ENCODE data around the gene ADAMTSL5.
"Not testable (repeated sequence)": the region's sequence is repeated elsewhere in the genome, so short reads cannot be mapped to it uniquely, and the experiment has no call there.

Gene ADAMTSL5

GRCh38 chr19:1477056-1477455 lies 35.8 kb downstream of the ADAMTSL5 start:
- DNase-seq = not testable (repeated sequence)

GRCh38 chr19:1475751-1476437 lies 36.9 kb downstream of the ADAMTSL5 start:
- no peak for DNase-seq

GRCh38 chr19:1474765-1475351 lies 38.0 kb downstream of the ADAMTSL5 start:
- DNase-seq = no peak

- no peak for DNase-seq
Observed at GRCh38 chr19:1474011-1474764, 38.6 kb downstream of the ADAMTSL5 start.

- peak; percentile 10 for DNase-seq
Observed at GRCh38 chr19:1473085-1473851, 39.6 kb downstream of the ADAMTSL5 start.

- peak; percentile 10 for DNase-seq
Observed at GRCh38 chr19:1472231-1473084, 40.4 kb downstream of the ADAMTSL5 start.

- DNase-seq = no peak
Observed at GRCh38 chr19:1471515-1472160, 41.2 kb downstream of the ADAMTSL5 start.

- DNase-seq = peak; percentile 64
Observed at GRCh38 chr19:1471010-1471514, 41.8 kb downstream of the ADAMTSL5 start.

- DNase-seq = peak; percentile 81
Observed at GRCh38 chr19:1470305-1471009, 42.4 kb downstream of the ADAMTSL5 start.

GRCh38 chr19:1470055-1470304 lies 42.8 kb downstream of the ADAMTSL5 start:
- DNase-seq = no peak

GRCh38 chr19:1469255-1470054 lies 43.4 kb downstream of the ADAMTSL5 start:
- no peak for DNase-seq

- no peak for DNase-seq
Observed at GRCh38 chr19:1468821-1469254, 44.0 kb downstream of the ADAMTSL5 start.

- DNase-seq = no peak
Observed at GRCh38 chr19:1468274-1468820, 44.5 kb downstream of the ADAMTSL5 start.

- DNase-seq = no peak
Observed at GRCh38 chr19:1467490-1468273, 45.1 kb downstream of the ADAMTSL5 start.

- DNase-seq = no peak
Observed at GRCh38 chr19:1467215-1467489, 45.7 kb downstream of the ADAMTSL5 start.

- DNase-seq = no peak
Observed at GRCh38 chr19:1466461-1467214, 46.2 kb downstream of the ADAMTSL5 start.

GRCh38 chr19:1466018-1466460 lies 46.8 kb downstream of the ADAMTSL5 start:
- DNase-seq = no peak

All from NCI-H1105 treated with DMSO at 0.1 percent for 48 hours (cell line).